ENCODE data around the gene VDAC1.

VDAC1 gene

DNA sequence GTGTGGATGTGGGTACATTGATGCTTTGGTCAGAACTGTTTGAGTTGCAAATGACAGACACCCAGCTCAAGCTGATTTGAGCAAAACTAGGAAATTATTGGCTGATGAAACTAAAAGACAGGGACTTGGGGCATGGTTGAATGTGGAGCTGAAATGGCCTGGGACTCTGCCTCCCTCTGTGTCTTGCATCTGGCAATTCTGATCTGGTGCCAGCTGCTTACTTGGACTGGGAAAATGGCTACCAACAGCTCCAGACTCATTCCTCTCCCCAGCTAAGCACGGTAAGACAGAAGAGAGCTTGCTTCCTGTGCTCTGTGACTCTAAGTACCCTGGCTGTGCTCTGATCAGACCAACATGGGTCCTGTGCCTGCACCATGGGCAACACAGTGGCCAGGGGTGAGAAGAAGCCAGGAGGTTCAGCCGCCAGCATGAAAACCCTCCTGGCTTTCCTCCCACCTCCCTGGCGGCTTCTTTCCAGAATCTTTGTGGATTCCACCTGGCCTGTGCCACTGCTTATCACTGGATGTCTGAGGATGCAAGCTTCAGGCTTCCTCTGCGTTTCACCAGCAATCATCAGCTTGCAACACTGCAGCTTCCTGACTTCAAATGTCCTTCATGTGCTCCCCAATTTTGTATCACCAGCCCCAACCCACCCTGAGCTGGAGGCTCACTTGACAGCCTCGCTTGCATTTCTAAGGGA lies 80.4 kb downstream of the VDAC1 start:
- Histone ChIP-seq H3K9me3 (ENCODE audit: control insufficient read depth, insufficient read depth, low read length) (no peaks in the 10 kb centered on the region), H3K36me3 (ENCODE audit: control insufficient read depth, low read length) (no peaks in the 10 kb centered on the region), H3K4me1 (ENCODE audit: control insufficient read depth, low read length) (peaks cover 62% of the 10 kb centered on the region), H3K4me2 (ENCODE audit: low read length) (no peak overlapping the region), H3K27me3 (ENCODE audit: control insufficient read depth, low read length) (no peaks in the 10 kb centered on the region), H3K27ac (ENCODE audit: low read depth, low read length) (no peak overlapping the region), H3K4me3 (ENCODE audit: low read length) (no peak overlapping the region), H3F3A (ENCODE audit: control insufficient read depth, insufficient read depth) (no peaks in the 10 kb centered on the region; the same call in 1 of the 2 replicates), H3K9me2 (replicated peaks; ENCODE audit: control insufficient read depth, low read length) (no peaks in the 10 kb centered on the region), H3K79me2 (ENCODE audit: control insufficient read depth, low read length) (no peaks in the 10 kb centered on the region), H4K20me1 (ENCODE audit: control insufficient read depth, insufficient read depth, low read depth, low read length) (no peaks in the 10 kb centered on the region)
- TF ChIP-seq, protein P1, sequence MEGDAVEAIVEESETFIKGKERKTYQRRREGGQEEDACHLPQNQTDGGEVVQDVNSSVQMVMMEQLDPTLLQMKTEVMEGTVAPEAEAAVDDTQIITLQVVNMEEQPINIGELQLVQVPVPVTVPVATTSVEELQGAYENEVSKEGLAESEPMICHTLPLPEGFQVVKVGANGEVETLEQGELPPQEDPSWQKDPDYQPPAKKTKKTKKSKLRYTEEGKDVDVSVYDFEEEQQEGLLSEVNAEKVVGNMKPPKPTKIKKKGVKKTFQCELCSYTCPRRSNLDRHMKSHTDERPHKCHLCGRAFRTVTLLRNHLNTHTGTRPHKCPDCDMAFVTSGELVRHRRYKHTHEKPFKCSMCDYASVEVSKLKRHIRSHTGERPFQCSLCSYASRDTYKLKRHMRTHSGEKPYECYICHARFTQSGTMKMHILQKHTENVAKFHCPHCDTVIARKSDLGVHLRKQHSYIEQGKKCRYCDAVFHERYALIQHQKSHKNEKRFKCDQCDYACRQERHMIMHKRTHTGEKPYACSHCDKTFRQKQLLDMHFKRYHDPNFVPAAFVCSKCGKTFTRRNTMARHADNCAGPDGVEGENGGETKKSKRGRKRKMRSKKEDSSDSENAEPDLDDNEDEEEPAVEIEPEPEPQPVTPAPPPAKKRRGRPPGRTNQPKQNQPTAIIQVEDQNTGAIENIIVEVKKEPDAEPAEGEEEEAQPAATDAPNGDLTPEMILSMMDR (IDR thresholded peaks at IDR 0.05; ENCODE audit: low read depth, low read length, poor library complexity, severe bottlenecking) = no peak
- TF ChIP-seq EZH2phosphoT487 (IDR thresholded peaks at IDR 0.05; ENCODE audit: borderline replicate concordance, low read length) = no peak

DNA sequence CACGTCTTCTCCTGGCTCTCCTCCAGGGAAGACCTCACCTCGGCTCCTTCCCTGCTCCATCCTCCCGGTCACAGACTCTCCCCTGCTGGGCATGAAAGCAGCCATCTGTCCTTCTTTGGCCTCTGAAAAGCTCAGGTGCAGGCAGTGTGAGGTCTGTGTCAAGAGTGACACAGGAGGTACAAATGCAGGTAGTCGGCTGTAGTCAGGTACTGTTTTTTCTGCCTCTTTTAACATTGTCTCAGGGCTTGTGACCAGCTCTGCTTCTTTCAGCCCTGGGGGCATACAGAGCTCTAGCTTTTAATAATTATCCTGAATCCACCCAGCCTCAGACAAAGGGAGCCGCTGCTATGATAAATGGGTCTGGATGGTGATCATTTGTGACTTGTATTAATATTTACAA lies 82.8 kb downstream of the VDAC1 start:
- Histone ChIP-seq H3K36me3 (ENCODE audit: control insufficient read depth, low read length) (no peaks in the 10 kb centered on the region), H3K27ac (ENCODE audit: low read depth, low read length) (no peak overlapping the region), H3K79me2 (ENCODE audit: control insufficient read depth, low read length) (no peaks in the 10 kb centered on the region), H3K4me1 (ENCODE audit: control insufficient read depth, low read length) (peaks cover 49% of the 10 kb centered on the region), H4K20me1 (ENCODE audit: control insufficient read depth, insufficient read depth, low read depth, low read length) (no peaks in the 10 kb centered on the region), H3K27me3 (ENCODE audit: control insufficient read depth, low read length) (no peaks in the 10 kb centered on the region), H3K4me3 (ENCODE audit: low read length) (no peak overlapping the region), H3K9me3 (ENCODE audit: control insufficient read depth, insufficient read depth, low read length) (no peaks in the 10 kb centered on the region), H3K9me2 (replicated peaks; ENCODE audit: control insufficient read depth, low read length) (no peaks in the 10 kb centered on the region), H3F3A (ENCODE audit: control insufficient read depth, insufficient read depth) (no peaks in the 10 kb centered on the region), H3K4me2 (ENCODE audit: low read length) (peak overlapping the region; percentile 48)
- TF ChIP-seq EZH2phosphoT487 (IDR thresholded peaks at IDR 0.05; ENCODE audit: borderline replicate concordance, low read length) = no peak
- TF ChIP-seq, protein P1 (IDR thresholded peaks at IDR 0.05; ENCODE audit: low read depth, low read length, poor library complexity, severe bottlenecking) = no peak
